HFF-Myc (cell line): ENCODE data around the gene S100A5.

Experiments
- DNase-seq: peaks from one replicate; pipeline ENCODE4 v3.0.0-alpha.2; 2011; ENCODE audit warnings: low read depth; ENCODE audit errors: extremely low read depth
- H3K4me3 ChIP-seq: replicated peaks from 2 replicates; pipeline ENCODE4 v1.5.1; 2011; ENCODE audit warnings: low read depth, mild to moderate bottlenecking, control low read depth, low read length
- CTCF ChIP-seq: IDR thresholded peaks from 2 replicates; pipeline ENCODE4 v1.5.1; 2012; ENCODE audit warnings: mild to moderate bottlenecking, low read depth, low read length, control low read depth; ENCODE audit errors: missing control alignments

S100A5 gene

DNA sequence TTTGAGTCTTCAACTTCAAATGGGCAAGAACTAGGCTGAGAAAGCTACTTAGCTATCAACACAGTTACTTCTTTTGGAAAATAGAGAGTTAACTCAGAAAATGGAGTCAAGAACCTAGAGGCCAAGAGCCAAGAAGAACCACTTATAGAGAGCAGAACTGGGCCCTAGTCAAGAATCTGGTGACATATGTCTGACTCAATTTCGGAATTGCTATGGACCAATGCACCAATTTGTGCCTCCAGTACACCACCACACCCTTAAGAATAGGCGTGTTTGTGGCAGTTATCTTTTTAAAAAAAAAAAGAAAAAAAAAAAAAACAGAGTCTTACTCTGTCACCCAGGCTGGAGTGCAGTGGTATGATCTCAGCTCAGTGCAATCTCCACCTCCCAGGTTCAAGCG lies 17.1 kb upstream of the S100A5 start:
- no peak overlapping the region for H3K4me3 ChIP-seq
- no peak for TF ChIP-seq CTCF
- no peak for DNase-seq

DNA sequence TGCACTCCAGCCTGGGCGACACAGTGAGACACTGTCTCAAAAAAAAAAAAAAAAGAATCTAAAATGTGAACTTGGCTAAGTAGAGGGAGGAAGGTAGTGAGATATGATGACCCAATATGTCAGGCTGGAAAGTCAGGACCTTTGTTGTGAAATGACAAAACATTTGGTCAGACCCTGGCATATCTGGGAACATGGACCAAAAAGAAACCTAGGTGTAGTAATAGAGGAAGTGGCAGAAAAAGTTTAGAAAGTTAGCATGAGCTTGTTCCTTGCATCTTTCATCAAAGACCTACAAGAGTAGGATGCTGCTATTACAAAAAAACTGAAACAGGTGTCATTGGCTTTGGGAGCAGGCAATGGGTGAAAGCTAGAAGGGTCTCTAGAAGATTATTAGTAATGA lies 15.6 kb upstream of the S100A5 start:
- DNase-seq, result no peak
- TF ChIP-seq CTCF, result no peak
- H3K4me3 ChIP-seq, result no peak overlapping the region

GRCh38 chr1:153553830-153554541 lies 13.3 kb upstream of the S100A5 start:
- DNase-seq, result no peak
- no peak for TF ChIP-seq CTCF
- H3K4me3 ChIP-seq, result no peak overlapping the region

- TF ChIP-seq CTCF, result no peak
- no peak for DNase-seq
These were observed 12.4 kb upstream of the S100A5 start for GRCh38 chr1:153553096-153553495.

DNA sequence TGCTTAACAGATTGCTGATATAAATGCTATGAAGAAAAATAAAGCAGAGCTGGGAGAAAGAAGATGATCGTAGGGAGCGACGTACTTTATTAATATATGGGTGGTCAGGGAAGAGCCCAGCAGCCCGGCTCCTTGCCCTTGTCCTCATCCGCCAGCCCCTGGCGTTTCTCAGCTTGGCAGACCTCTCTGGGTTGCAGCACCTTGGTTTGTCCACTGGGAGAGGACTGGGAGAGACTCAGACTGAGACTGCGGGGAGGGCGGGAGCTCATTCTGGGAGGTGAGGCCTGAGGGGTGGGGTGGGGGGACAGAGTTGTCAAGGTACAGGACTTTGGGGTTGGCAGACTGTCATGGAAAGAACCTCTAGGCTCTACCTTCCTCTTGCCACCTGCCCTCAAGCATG lies 11.6 kb upstream of the S100A5 start:
- no peak for DNase-seq
- H3K4me3 ChIP-seq, result no peak overlapping the region
- TF ChIP-seq CTCF, result no peak

More at GRCh38 chr1:153553096-153553495, 12.4 kb upstream of the S100A5 start:
- H3K4me3 ChIP-seq, result no peak overlapping the region

GRCh38 chr1:153550827-153551500 lies 10.2 kb upstream of the S100A5 start:
- no peak overlapping the region for H3K4me3 ChIP-seq
- no peak for DNase-seq
- no peak for TF ChIP-seq CTCF

- no peak for TF ChIP-seq CTCF
- no peak for DNase-seq
These were observed 9.6 kb upstream of the S100A5 start for GRCh38 chr1:153550398-153550758.

More at GRCh38 chr1:153550398-153550758, 9.6 kb upstream of the S100A5 start:
- H3K4me3 ChIP-seq, result no peak overlapping the region
